ENCODE measurements around the gene UPF3A.
"Not testable (repeated sequence)": the region's sequence is repeated elsewhere in the genome, so short reads cannot be mapped to it uniquely, and the experiment has no call there.

Gene UPF3A

DNA sequence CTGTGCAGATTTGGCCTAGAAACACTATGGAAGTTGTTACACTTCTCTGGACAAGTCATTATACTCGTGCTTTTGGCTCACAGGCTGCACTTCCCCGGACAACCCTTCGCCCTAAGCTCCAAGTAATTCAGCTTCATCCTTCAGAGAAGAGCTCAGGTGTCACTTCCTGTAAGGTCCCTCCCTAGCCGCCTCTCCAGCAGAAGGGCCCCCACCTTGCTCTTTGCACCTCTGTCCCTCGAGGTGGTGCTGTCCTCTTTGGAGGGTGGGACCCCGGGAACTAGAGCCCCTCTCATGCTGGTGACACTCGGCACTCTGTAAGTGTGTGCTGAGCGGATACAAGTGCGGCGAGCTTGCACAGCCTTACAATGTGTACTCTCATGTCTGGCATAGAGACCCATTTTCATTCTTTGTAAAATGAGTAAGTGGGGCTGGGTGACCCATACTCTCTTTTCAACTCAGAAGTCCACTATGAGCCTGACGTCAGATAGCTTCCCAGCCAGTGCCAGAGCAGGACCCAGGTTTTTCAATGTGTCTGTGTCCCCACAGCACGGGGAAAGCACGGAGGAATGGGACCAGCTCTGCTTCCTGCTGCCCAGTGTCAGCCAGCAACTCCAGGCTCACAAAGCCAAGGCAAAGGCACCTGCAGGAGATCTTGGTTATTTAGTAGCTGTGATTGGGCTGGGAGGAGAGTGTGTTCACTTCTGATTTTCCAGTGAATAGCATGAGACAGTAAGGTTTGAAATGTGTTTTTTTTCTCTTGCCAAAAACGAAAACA is 59.8 kb downstream of the UPF3A start:
- POLR2A ChIA-PET, result interaction anchor here (0.6 kb wide), 1 partner anchor 76 kb away, joined by 3 read pairs; no protein-coding TSS in a partner anchor
- no peak for DNase-seq (ENCODE audit: low read depth, low spot score)
- H3K4me3 ChIP-seq (ENCODE audit: low read depth, low read length), result no peak overlapping the region
- TF ChIP-seq, protein P1, sequence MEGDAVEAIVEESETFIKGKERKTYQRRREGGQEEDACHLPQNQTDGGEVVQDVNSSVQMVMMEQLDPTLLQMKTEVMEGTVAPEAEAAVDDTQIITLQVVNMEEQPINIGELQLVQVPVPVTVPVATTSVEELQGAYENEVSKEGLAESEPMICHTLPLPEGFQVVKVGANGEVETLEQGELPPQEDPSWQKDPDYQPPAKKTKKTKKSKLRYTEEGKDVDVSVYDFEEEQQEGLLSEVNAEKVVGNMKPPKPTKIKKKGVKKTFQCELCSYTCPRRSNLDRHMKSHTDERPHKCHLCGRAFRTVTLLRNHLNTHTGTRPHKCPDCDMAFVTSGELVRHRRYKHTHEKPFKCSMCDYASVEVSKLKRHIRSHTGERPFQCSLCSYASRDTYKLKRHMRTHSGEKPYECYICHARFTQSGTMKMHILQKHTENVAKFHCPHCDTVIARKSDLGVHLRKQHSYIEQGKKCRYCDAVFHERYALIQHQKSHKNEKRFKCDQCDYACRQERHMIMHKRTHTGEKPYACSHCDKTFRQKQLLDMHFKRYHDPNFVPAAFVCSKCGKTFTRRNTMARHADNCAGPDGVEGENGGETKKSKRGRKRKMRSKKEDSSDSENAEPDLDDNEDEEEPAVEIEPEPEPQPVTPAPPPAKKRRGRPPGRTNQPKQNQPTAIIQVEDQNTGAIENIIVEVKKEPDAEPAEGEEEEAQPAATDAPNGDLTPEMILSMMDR (IDR thresholded peaks at IDR 0.05; ENCODE audit: insufficient read depth, low read length, missing control alignments), result no peak
- CTCF ChIA-PET, result interaction anchor here (1.3 to 8.0 kb wide), 7 partner anchors 9 to 110 kb away, joined by 3 to 51 read pairs (median 5); no protein-coding TSS in a partner anchor

DNA sequence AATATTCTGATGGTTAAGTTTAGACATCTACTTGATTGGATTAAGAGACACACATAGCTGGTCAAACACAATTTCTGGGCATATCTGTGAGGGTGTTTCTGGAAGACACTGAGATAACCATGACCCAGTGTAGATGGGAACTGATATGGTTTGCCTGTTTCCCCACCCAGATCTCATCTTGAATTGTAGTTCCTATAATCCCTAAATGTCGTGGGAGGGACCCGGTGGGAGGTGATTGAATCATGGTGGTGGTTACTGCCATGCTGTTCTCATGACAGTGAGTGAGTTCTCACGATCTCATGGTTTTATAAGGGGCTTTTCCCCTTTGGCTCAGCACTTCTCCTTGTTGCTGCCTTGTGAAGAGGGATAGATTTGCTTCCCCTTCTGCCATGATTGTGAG is 65.9 kb downstream of the UPF3A start:
- DNase-seq (ENCODE audit: low read depth, low spot score); CTCF ChIA-PET; POLR2A ChIA-PET; H3K4me3 ChIP-seq (ENCODE audit: low read depth, low read length): not testable (repeated sequence)

DNA sequence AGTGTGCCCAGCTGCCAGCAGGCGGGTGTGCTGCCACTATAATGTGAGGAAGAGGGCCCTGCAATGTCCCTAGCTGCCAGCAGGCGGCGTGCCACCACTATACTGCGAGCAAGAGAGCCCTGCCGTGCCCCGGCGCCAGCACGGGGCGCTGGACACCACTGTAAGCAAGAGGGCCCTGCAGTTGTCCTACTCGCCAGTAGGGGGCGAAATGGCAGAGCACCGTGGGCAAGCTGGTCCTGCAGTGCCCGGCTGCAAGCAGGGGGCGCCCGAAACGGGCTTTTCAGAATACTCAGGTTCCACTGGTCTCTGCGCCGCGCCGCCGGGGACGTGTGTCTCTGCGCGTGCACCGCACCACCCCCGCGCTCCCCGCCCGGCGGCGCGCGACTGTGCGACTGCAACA is 71.4 kb downstream of the UPF3A start:
- POLR2A ChIA-PET; CTCF ChIA-PET; H3K4me3 ChIP-seq (ENCODE audit: low read depth, low read length); DNase-seq (ENCODE audit: low read depth, low spot score): not testable (repeated sequence)

DNA sequence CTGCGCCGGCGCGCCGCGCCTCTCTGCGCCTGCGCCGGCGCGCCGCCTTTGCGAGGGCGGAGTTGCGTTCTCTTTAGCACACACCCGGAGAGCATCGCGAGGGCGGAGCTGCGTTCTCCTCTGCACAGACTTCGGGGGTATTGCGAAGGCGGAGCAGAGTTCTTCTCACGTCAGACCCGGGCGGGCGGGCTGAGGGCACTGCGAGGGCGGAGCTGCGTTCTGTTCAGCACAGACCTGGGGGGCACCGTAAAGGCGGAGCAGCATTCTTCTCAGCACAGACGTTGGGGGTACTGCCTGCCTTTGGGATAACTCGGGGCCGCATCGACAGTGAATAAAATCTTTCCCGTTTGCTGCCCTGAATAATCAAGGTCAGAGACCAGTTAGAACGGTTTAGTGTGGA is 72.0 kb downstream of the UPF3A start:
- CTCF ChIA-PET; H3K4me3 ChIP-seq (ENCODE audit: low read depth, low read length); POLR2A ChIA-PET; DNase-seq (ENCODE audit: low read depth, low spot score): not testable (repeated sequence)
